ENCODE results near the gene CRYBG1.

DNA sequence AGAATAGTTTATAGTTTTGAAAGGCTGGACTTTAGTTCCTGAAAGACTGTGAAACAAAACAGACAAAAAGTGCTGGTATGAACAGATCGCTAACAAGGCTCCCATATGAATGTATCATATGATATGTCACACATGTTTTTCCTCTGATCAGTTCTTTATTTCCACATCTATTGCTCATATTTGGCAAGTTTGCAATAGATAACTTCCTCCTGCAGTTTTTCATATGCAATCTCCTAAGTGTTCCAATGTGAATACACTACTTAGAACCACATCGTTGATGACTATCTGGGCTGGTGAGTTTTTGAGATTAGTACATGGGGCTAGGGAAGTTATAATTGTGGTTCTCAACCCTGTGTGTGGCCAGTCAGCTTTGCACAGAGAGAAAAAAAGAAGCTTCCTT lies 23.1 kb downstream of the CRYBG1 start:
- no peak for TF ChIP-seq EZH2 (IDR thresholded peaks at IDR 0.05)
- TF ChIP-seq POLR2AphosphoS5 (IDR thresholded peaks at IDR 0.05; ENCODE audit: borderline replicate concordance, low read depth, low read length), result no peak
- TF ChIP-seq FOXP2 (optimal IDR thresholded peaks at IDR 0.05; ENCODE audit: control extremely low read depth, extremely low read length, insufficient read depth), result no peak

Measured in SK-N-MC (cell line).